Loucy (cell line): ENCODE results near the gene MRS2.

Source experiments
- H2AFZ ChIP-seq: fragments of 200-600 bp; sonication (generic); 2 replicates; pipeline ENCODE4 v1.6.0; 2016; ENCODE audit warnings: antibody characterized with exemption, mild to moderate bottlenecking, low read length, moderate library complexity
- H3F3A ChIP-seq: fragments of 200-600 bp; 2 replicates; pipeline ENCODE4 v1.6.0; 2016; ENCODE audit warnings: antibody characterized with exemption, low read depth, mild to moderate bottlenecking
- H3K27me3 ChIP-seq: fragments of 200-600 bp; sonication (generic); 2 replicates; pipeline ENCODE4 v1.6.1; 2014; ENCODE audit warnings: low read length, mild to moderate bottlenecking; ENCODE audit not compliant: insufficient read depth, poor library complexity, severe bottlenecking
- H3K36me3 ChIP-seq: fragments of 200-600 bp; sonication (generic); 2 replicates; pipeline ENCODE4 v1.6.1; 2016; ENCODE audit warnings: low read length; ENCODE audit not compliant: insufficient read depth
- H3K4me1 ChIP-seq: fragments of 200-600 bp; sonication (generic); 2 replicates; pipeline ENCODE4 v1.5.1; 2014; ENCODE audit warnings: low read length, mild to moderate bottlenecking; ENCODE audit not compliant: insufficient read depth, poor library complexity, severe bottlenecking
- H3K4me2 ChIP-seq: fragments of 200-600 bp; sonication (generic); 2 replicates; pipeline ENCODE4 v1.6.0; 2014; ENCODE audit warnings: antibody characterized with exemption, low read length, low read depth, mild to moderate bottlenecking; ENCODE audit not compliant: poor library complexity, severe bottlenecking
- H3K4me3 ChIP-seq: fragments of 200-600 bp; sonication (generic); 2 replicates; pipeline ENCODE4 v1.5.1; 2014; ENCODE audit warnings: low read length, mild to moderate bottlenecking, mixed read lengths; ENCODE audit not compliant: poor library complexity, severe bottlenecking
- H3K79me2 ChIP-seq: fragments of 200-600 bp; sonication (generic); 2 replicates; pipeline ENCODE4 v1.6.1; 2014; ENCODE audit warnings: low read length; ENCODE audit not compliant: insufficient read depth
- H3K9ac ChIP-seq: fragments of 200-600 bp; sonication (generic); 2 replicates; pipeline ENCODE4 v1.6.0; 2014; ENCODE audit warnings: mild to moderate bottlenecking, low read depth, low read length, moderate library complexity; ENCODE audit not compliant: poor library complexity, severe bottlenecking
- H3K9me2 ChIP-seq: fragments of 200-600 bp; sonication (generic); replicated peaks from 2 replicates; pipeline ENCODE4 v1.6.1; 2016; ENCODE audit warnings: low read depth, low read length, mixed read lengths
- H3K9me3 ChIP-seq: fragments of 200-600 bp; sonication (generic); 2 replicates; pipeline ENCODE4 v1.6.1; 2014; ENCODE audit warnings: mild to moderate bottlenecking, antibody characterized with exemption, low read length, low read depth; ENCODE audit not compliant: insufficient read depth
- H4K20me1 ChIP-seq: fragments of 200-600 bp; sonication (generic); 2 replicates; pipeline ENCODE4 v1.6.0; 2014; ENCODE audit warnings: antibody characterized with exemption, low read length, mild to moderate bottlenecking; ENCODE audit not compliant: insufficient read depth, poor library complexity, severe bottlenecking
- CTCF ChIP-seq: fragments of 200-600 bp; sonication (generic); conservative IDR thresholded peaks from 2 replicates; pipeline ENCODE4 v1.5.1; 2014; ENCODE audit warnings: mild to moderate bottlenecking, antibody characterized with exemption, low read length
- EZH2phosphoT487 ChIP-seq: fragments of 200-600 bp; IDR thresholded peaks from 2 replicates; pipeline ENCODE4 v1.6.1; 2018; ENCODE audit warnings: antibody characterized with exemption, mild to moderate bottlenecking, moderate library complexity, borderline replicate concordance

The MRS2 gene

GRCh38 chr6:24394061-24394779 is 8.5 kb upstream of the MRS2 start:
- H3K27me3 ChIP-seq, result peaks cover 11% of the 10 kb centered on the region
- H3K9ac ChIP-seq, result no peak overlapping the region
- no peaks in the 10 kb centered on the region for H3K79me2 ChIP-seq
- no peak overlapping the region for H3K4me3 ChIP-seq
- peaks cover 9% of the 10 kb centered on the region for H3K4me1 ChIP-seq
- no peak overlapping the region for H3K4me2 ChIP-seq
- no peaks in the 10 kb centered on the region for H3F3A ChIP-seq
- TF ChIP-seq EZH2phosphoT487 (no peak), CTCF (no peak)
- no peaks in the 10 kb centered on the region; the same call in 1 of the 2 replicates for H3K9me3 ChIP-seq
- H4K20me1 ChIP-seq, result no peaks in the 10 kb centered on the region
- no peaks in the 10 kb centered on the region for H3K36me3 ChIP-seq
- no peak overlapping the region for H2AFZ ChIP-seq
- no peaks in the 10 kb centered on the region for H3K9me2 ChIP-seq

GRCh38 chr6:24394780-24395437 is 7.8 kb upstream of the MRS2 start:
- Histone ChIP-seq H3K9me3 (no peaks in the 10 kb centered on the region; the same call in 1 of the 2 replicates), H3K36me3 (no peaks in the 10 kb centered on the region), H3K27me3 (peaks cover 18% of the 10 kb centered on the region), H3K4me1 (peaks cover 9% of the 10 kb centered on the region), H2AFZ (no peak overlapping the region), H3K9ac (no peak overlapping the region), H3K4me3 (no peak overlapping the region), H3K4me2 (no peak overlapping the region), H3K9me2 (no peaks in the 10 kb centered on the region), H3K79me2 (no peaks in the 10 kb centered on the region), H3F3A (no peaks in the 10 kb centered on the region), H4K20me1 (no peaks in the 10 kb centered on the region)
- TF ChIP-seq CTCF (no peak), EZH2phosphoT487 (no peak)

- Histone ChIP-seq H4K20me1 (no peaks in the 10 kb centered on the region), H3K9me2 (no peaks in the 10 kb centered on the region), H3K27me3 (peaks cover 20% of the 10 kb centered on the region), H3K9ac (no peak overlapping the region), H2AFZ (no peak overlapping the region), H3K79me2 (no peaks in the 10 kb centered on the region), H3K9me3 (no peaks in the 10 kb centered on the region; the same call in 1 of the 2 replicates), H3K4me3 (no peak overlapping the region), H3F3A (no peaks in the 10 kb centered on the region), H3K4me2 (no peak overlapping the region), H3K4me1 (peaks cover 2% of the 10 kb centered on the region), H3K36me3 (no peaks in the 10 kb centered on the region)
- TF ChIP-seq EZH2phosphoT487 (no peak), CTCF (no peak)
These were observed 5.9 kb upstream of the MRS2 start for GRCh38 chr6:24396824-24397223.
